Activated CD4-positive, alpha-beta T cell treated with anti-CD3 and anti-CD28 coated beads for 24 hours (primary cell): ENCODE results near the gene CCL2.

Experiments
- DNase-seq, 2 donors: peaks; one replicate each; pipeline ENCODE4 v3.0.0-alpha.2; 2020; ENCODE audit warnings: low read depth in 2 of 2

The CCL2 gene

DNA sequence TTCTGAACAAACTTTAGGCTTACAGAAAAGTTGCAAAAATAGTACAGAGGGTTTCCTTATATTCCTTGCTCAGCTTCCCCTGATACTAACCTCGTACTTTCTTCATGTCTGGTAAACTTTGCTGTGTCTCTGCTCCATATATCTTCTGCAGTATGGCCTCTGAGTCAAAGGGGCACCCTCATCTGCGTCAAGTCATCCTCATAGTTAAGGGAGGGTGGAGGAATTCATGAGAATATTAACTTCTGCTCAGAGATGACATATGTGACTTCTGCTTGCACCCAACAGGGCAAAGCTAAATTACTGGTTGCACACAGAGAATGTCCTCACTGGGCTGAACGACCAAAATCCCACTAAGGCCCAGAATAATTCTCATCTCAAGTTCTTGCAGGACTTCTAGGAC, 10.6 kb downstream of the CCL2 start:
- DNase-seq: no peak

DNA sequence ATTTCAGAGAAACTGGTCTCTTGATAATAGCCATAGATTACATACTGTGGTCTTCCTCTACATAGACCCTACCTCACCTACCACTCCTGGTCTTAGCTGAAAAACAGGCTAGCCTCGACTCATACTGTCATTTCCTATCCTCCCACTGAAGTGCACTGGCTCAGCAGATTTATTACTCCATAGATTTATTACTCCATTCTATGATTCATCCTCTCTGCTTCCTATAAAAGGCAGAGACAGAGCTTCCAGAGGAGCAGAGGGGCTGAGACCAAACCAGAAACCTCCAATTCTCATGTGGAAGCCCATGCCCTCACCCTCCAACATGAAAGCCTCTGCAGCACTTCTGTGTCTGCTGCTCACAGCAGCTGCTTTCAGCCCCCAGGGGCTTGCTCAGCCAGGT, 14.9 kb downstream of the CCL2 start, which contains the start of gene CCL7:
Gene CCL7, plus strand, starts transcription at position 253 of the 400 bp plus-strand sequence. Its CDS starts 70 bp downstream, at position 323.
- DNase-seq: no peak

DNA sequence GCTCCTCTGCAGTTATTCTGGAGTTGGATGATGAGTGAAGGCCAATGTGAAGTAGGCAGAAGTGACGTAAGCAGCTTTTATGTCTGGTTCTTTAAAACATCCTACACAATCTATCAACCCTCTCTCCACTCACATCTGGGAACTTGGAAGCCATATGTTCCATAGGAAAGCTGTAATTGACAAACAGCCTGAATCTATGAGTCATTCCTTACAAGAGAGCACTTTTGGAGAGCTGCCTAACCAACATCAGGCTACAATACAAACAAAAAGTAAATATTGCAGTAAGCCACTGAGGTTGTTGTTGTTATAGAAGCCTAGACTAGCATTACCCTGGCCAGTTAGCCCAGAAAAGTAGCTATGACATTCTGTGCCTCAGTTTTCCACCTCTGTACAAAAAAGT, 20.8 kb downstream of the CCL2 start:
- no peak for DNase-seq

DNA sequence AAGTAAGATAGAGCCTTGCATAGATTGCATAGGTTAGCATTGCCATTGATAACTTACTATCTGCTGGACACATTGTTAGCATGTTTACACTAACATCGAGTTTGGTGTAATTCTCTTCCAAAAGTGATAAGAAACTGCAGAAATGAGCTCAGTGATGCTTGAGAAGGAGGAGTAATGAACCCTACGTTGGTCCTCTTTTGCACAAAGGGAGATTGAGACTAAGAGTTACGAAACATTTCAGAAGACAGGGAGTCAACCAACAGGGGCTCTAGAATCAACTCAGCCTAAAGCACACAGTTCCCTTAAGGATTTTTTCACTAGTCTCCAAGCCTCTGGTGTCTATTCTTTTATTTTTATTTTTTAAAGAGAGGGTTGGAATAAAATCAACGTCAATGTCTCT, 21.7 kb downstream of the CCL2 start:
- no peak for DNase-seq

DNA sequence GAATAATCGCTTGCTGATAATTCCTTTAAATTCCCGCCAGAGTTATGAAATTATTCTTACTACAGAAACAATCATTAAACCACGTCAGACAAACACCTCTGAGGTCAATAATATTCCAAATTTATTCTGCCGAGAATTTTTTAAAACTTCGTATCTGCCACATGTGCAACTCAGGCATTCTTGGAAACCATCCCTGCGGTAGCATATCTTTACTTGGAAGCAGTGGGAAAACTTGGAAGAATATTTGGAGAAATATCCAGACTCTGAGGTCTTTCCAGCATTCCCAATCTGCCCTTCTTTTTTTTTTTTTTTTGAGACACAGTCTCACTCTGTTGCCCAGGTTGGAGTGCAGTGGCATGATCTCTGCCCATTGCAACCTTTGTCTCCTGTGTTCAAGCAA, 28.5 kb downstream of the CCL2 start:
- no peak for DNase-seq

DNA sequence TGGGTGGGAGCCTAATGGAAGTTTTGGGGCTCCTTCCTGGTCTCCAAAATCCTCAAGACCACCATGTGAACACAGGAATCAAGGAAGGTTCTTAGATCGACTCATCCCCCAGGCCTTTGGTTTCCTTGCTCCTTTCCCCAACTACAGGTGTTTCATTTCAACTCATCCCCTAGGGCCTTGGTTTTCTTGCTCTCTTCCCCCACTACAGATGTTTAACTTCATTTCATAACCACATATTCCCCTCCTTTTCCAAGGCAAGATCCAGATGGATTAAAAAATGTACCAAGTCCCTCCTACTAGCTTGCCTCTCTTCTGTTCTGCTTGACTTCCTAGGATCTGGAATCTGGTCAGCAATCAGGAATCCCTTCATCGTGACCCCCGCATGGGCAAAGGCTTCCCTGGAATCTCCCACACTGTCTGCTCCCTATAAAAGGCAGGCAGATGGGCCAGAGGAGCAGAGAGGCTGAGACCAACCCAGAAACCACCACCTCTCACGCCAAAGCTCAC, 30.3 kb downstream of the CCL2 start, which contains the start of gene CCL11:
Gene CCL11, plus strand, starts transcription at position 457 of the 507 bp plus-strand sequence. CDS start 67 bp downstream, outside the sequence.
- DNase-seq: no peak

DNA sequence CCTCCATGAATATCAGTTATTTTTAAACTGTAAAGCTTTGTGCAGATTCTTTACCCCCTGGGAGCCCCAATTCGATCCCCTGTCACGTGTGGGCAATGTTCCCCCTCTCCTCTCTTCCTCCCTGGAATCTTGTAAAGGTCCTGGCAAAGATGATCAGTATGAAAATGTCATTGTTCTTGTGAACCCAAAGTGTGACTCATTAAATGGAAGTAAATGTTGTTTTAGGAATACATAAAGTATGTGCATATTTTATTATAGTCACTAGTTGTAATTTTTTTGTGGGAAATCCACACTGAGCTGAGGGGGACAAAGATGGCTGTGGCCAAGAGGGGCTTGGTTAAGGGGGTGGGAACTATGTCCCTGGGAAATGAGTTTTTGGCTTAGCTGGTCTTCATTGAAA, 32.8 kb downstream of the CCL2 start:
- DNase-seq: no peak

DNA sequence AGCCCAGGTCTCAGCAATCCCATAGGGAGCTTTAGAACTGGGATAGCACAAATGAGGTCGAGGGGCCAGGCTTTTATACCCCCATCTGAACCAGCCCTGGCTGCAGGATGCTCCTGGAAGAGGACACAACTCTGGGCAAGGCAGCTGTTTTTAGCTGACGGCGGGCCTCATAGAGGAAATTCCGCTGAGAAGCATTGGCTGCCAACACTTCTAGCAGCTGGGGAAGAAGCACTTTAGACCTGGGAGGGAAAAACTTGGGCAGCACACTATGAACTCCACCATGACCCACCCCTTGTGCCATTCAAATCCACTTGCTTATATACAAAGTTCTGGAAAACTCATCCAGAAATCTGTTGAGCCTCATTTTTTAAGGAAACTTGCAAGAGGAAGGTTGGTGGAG, 35.5 kb downstream of the CCL2 start:
- DNase-seq: no peak

DNA sequence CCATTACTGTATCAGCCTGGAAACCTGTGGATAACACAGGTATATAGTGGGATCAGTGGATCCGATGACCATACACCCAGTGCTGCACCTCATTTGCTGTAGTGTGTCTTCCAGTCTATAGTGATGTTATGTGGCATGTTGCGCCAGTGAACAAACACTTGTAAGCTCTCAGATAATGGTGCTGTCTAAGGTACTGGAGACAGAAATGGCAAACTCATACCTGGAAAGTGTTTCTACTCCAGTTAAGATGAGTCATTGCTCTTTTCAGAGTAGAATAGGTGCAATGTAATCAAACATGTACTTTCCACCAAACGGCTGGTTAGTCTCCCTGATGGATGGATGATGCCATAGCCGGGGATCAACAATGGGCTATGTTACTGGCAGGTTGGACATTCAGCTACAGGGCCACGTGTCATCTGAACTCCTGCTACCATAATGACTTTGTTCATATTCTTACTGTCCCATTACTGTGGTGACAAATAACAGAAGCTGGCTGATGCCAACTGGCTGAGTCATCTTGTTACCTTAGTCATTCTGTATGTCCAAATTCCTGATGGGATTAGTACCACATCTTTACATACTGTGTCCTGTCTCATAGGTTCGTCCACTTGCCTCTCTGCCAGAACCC, 36.8 kb downstream of the CCL2 start:
- no peak for DNase-seq

DNA sequence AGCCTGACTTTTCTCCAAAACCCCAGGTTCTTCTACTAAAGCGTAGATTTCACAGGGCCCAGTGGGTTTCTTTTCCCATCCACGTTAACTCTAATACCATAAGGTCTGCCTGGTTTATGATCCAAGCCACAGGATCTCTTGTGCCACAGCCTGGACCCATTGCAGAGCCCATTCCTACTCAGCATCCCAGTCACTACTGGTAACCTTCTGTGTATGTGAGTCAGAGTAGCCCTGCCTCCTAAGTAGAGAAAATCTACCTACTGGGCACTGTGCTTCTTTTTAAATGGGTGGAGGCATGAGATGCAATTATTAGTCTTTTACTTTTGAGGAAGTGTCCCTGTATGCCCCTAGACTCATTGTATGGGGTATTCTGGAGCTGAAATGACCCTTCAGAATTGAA, 43.9 kb downstream of the CCL2 start:
- no peak for DNase-seq

DNA sequence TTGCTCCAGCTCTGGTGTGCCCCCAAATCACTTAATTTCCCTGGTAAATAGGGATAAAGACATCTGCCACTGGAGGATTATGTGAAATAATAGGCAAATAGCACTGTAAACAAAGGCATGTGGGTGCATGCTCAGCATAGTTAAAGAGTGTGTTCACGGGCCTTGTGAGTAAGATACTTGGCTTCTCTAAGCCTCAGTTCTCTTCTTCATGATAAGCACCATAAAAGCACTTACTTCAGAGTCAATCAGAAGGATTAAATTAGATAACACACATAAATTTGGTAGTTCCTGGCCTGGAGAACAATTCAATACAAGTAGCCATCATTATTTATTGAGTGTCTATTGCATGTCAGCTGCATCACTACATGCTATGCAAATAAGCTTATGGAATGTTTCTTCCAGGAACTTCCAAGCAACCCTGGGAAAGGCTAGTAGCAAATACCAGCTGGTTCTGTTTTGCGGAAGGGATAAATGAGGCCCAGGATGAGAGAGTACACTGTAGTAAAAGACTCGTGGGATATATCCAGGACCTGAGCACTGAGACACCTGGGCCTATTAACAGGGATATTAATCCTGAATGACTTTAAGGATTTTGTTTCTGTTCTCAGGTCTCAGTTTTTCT, 45.0 kb downstream of the CCL2 start:
- no peak for DNase-seq

DNA sequence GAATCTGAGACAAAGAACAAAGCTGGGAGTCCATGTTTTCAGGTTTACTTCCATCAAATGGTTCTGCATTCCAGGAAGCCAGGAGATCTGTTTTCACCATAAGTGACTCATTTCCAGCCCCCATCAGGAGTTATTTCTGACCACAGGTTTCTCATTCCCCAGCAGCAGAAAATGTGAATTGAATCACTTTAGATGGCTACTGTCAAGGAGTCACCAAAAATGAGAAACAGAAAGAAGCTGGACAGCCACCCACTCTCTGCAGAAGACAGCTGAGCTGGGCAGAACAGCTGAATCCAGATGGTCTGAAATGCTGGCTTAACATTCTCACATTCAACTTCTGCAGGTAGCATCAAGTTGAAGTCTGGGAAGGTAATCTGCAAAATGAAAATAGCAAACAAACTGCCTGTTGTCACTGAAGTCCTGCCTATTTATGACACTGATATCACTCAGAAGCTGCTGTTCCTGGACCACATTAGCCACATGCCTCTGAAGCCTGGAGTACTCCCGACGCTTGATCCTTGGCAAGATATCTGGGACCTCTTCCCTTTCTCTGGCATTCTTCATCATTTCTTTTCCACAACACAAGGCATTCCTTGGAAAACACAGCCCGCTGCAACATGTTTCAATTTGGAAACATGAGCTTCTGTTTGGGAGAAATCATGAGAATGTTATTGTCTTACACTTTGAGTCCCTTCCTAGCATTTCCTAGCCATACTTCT, 45.7 kb downstream of the CCL2 start:
- no peak for DNase-seq

DNA sequence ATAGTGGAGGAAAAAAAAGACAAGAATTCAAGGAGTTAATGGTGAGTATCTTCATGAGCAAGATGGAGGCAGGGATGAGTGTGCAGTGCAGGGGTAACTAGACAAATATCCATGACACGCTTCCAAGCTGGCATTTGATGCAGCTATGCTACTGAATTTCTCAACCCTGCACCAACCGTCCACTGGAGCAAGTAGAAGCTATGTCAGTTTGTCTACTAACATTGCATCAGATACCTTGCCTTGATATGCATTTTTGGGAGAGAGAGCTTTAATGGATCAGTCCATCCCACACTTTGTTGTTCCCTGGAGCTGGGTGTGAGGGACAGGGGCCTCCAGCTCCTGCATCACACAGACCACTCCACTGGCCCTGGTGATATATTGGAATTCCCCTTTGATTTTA, 46.9 kb downstream of the CCL2 start:
- DNase-seq: no peak

DNA sequence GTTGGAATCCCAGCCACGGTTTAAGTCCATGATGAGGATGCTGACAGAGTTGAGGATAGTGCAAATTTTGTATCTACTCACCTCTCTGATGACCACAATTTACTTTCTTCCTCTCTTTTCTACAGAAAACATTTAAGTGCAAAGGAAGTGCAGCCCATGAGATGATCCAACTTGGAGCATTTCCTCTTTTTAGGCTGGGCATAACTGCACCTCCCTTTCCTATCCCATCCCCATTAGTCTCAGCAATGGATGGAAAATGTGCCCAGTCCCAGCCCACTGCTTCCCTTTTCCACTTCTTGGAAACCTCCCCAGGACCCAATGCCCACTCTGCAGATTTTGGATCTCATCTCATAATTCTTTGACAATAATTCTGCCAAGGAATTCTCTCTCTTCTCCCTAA, 47.6 kb downstream of the CCL2 start:
- no peak for DNase-seq

DNA sequence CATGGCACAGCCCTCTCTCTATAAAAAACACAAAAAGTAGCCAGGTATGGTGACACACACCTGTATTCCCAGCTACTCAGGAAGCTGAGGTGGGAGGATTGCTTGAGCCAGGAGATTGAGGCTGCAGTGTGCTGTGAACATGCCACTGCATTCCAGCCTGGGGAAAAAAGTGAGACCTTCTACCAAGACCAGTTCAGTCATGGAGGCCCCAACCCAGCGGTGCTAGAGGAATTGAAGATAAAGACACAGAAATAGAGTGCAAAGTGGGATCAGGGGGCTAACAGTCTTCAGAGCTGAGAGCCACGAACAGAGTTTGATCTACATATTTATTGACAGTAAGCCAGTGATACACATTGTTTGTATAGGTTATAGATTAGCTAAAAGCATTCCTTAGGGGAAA, 48.5 kb downstream of the CCL2 start:
- DNase-seq: no peak

DNA sequence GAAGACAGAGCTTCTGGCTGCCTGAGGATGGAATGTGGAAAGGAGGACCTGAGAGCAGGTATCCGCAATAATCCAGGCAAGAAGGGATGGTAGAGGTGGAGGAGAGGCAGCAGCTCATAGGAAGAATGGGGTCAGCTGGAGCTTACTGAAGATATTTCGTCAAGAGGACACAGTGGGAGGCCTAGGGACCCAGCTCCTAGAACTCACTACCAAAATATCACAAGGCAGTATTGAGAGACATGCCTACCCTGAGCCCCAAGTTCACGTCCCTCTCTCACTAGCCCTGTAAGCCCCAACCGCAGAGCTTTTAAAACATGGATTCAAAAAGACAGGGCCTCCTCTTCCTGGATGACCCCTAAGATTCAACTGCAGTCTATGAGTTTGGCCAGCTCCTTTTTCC, 50.0 kb downstream of the CCL2 start:
- DNase-seq: no peak

DNA sequence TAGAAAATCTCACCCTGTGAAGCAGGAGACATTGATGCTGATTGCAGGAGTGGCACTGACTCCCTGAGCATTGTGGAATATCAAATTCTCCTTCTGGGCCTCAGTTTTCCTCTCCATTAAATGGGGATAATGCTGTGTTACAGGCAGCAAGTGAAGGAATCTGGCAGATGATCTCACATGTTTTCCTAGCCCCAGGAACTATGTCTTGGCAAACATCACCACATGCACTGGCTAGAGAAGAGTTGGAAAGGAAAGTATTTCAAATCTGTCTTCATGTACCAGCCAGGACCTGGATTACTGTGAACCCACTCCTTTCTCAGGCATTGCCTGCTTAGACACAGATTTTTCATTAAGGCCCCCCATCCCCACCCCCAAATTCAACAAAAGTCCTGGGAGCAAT, 50.5 kb downstream of the CCL2 start:
- DNase-seq: no peak

DNA sequence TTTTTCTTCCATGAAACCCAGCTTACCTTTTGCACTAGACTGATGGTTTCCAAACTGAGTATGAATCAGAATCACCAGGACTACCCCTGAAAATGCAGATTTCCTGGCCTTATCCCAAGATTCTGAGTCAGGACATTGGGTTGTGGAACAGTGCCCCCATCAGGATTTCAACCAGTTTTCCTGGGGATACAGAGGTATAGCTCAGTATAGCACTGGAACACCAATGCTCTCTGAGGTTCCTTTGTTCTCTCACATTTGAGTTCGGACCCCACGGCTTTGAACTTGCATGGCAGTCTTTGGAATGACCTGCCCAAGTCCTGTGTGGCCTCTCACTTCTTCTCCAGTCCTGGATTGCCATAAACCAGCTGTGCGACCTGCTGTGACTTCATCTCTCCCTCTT, 51.4 kb downstream of the CCL2 start:
- DNase-seq: no peak
